Caco-2 (cell line): Measurements from ENCODE around the gene ATP6V1G3. TPM values are rescaled to one million over a fixed set of nuclear protein-coding genes. Genes with fewer than 3 reads are reported as not detected.

ENCODE experiments used
- BruUV-seq: library from RNA; stranded (reverse); fragments of 400-500 nt; replicated peaks from 2 replicates; lab custom pipeline; 2021; lab: Mats Ljungman, UMichigan
- CTCF ChIA-PET: fragments of 300-600 bp; sonication (Branson Sonifier 250); formaldehyde crosslinking; loops from one replicate; lab custom pipeline; 2022; ENCODE audit warnings: antibody characterized with exemption; lab: Charles Lee
- POLR2A ChIA-PET: fragments of 300-600 bp; sonication (Branson Sonifier 250); formaldehyde crosslinking; loops from one replicate; lab custom pipeline; 2022; ENCODE audit warnings: antibody characterized with exemption; lab: Charles Lee
- DNase-seq, 2 experiments: peaks; one replicate each; pipeline versions ENCODE4 v3.0.0 to v3.0.0-alpha.2; 2020 to 2022
- H3K27me3 ChIP-seq: replicated peaks from 2 replicates; pipeline ENCODE4 v1.6.0; 2011; ENCODE audit warnings: low read length; ENCODE audit not compliant: control insufficient read depth, insufficient read depth
- H3K36me3 ChIP-seq: 2 replicates; pipeline ENCODE4 v1.5.1; 2011; ENCODE audit warnings: low read length; ENCODE audit not compliant: control insufficient read depth, insufficient read depth
- H3K4me1 ChIP-seq: fragments of 250-450 bp; sonication (Bioruptor Pico); 2 replicates; pipeline ENCODE4 v1.5.1; 2020; ENCODE audit warnings: mild to moderate bottlenecking
- H3K4me3 ChIP-seq: 2 replicates; pipeline ENCODE4 v1.5.1; 2011; ENCODE audit warnings: low read depth, mild to moderate bottlenecking, control low read depth, low read length
- H3K9me3 ChIP-seq: fragments of 250-450 bp; sonication (Bioruptor Pico); 2 replicates; pipeline ENCODE4 v1.5.1; 2020; ENCODE audit warnings: mild to moderate bottlenecking, moderate library complexity
- H3K27ac Mint-ChIP-seq: one replicate; pipeline ENCODE4 v1.8.0; 2022; ENCODE audit warnings: mixed read lengths; ENCODE audit not compliant: unreplicated experiment
- H3K27me3 Mint-ChIP-seq: one replicate; pipeline ENCODE4 v1.8.0; 2022; ENCODE audit warnings: mixed read lengths; ENCODE audit not compliant: insufficient read depth, unreplicated experiment
- H3K36me3 Mint-ChIP-seq: one replicate; pipeline ENCODE4 v1.8.0; 2022; ENCODE audit warnings: mild to moderate bottlenecking, mixed read lengths; ENCODE audit not compliant: insufficient read depth, unreplicated experiment
- H3K4me1 Mint-ChIP-seq: one replicate; pipeline ENCODE4 v1.8.0; 2022; ENCODE audit warnings: low read depth, mixed read lengths; ENCODE audit not compliant: unreplicated experiment
- H3K4me3 Mint-ChIP-seq: one replicate; pipeline ENCODE4 v1.8.0; 2022; ENCODE audit warnings: mild to moderate bottlenecking, moderate library complexity, mixed read lengths; ENCODE audit not compliant: unreplicated experiment
- H3K9me3 Mint-ChIP-seq: one replicate; pipeline ENCODE4 v1.8.0; 2022; ENCODE audit warnings: mixed read lengths; ENCODE audit not compliant: unreplicated experiment
- CTCF ChIP-seq, 2 experiments: fragments of 200-600 bp in 1 of 2; IDR thresholded peaks; 1 replicate in 1 of 2; 2 replicates in 1 of 2; pipeline versions ENCODE4 v1.5.1 to v1.8.0; 2011 to 2022; ENCODE audit warnings: antibody characterized with exemption in 1 of 2, control low read depth in 1 of 2, inconsistent platforms in 1 of 2, low read depth in 1 of 2, low read length in 1 of 2, mild to moderate bottlenecking in 1 of 2, moderate library complexity in 1 of 2; ENCODE audit not compliant: insufficient read depth in 1 of 2, severe bottlenecking in 1 of 2, unreplicated experiment in 1 of 2
- intact Hi-C: fragments of 100-400 bp; cut with micrococcal nuclease; formaldehyde crosslinking; loops from one replicate; pipeline ENCODE4 v1.10.0; 2022; ENCODE audit not compliant: unreplicated experiment
- total RNA-seq: library from RNA; stranded (reverse); gene quantifications from 2 replicates; pipeline ENCODE4 v1.2.3, GENCODE V29; 2022

Gene ATP6V1G3
- total RNA-seq, 1 experiment from 2014 or later: 4.7 TPM

GRCh38 chr1:198491028-198491427 is 49.5 kb downstream of the ATP6V1G3 start:
- Mint-ChIP-seq H3K27me3 (no peaks in the 10 kb centered on the region), H3K4me1 (no peaks in the 10 kb centered on the region), H3K4me3 (no peak overlapping the region), H3K27ac (no peak overlapping the region), H3K9me3 (no peaks in the 10 kb centered on the region), H3K36me3 (no peaks in the 10 kb centered on the region)
- POLR2A ChIA-PET: no interaction called here
- CTCF ChIA-PET: no interaction called here
- Histone ChIP-seq H3K9me3 (no peaks in the 10 kb centered on the region), H3K36me3 (no peaks in the 10 kb centered on the region), H3K27me3 (no peaks in the 10 kb centered on the region), H3K4me3 (no peak overlapping the region), H3K4me1 (no peaks in the 10 kb centered on the region)
- no peak for DNase-seq
- BruUV-seq: no TSS peak
- intact Hi-C loops: no loop called here
- TF ChIP-seq CTCF (IDR thresholded peaks at IDR 0.05; ENCODE audit: insufficient read depth in 1 of 2, low read depth in 1 of 2, low read length in 1 of 2, severe bottlenecking in 1 of 2, unreplicated experiment in 1 of 2): no peak

DNA sequence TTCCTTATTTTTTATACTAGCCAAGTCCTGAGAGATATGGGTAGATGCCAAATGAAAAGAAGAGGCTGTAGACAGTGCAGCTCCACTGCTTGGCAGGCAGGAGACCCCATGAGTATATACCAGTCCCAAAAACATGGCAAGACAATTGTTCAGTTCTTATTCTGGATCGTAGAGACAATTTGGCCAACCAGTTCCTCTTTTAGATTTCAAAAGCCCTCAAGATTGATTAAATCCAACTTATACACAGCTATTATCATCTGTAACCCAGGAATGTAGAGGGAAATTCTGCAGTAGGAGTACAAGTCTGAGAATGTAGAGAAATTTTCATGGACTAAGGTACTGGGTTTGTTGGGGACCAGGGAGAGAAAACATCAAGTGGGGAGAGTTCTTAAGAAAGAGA is 50.3 kb downstream of the ATP6V1G3 start:
- Mint-ChIP-seq H3K4me3 (no peak overlapping the region), H3K27me3 (no peaks in the 10 kb centered on the region), H3K9me3 (no peaks in the 10 kb centered on the region), H3K4me1 (no peaks in the 10 kb centered on the region), H3K27ac (no peak overlapping the region), H3K36me3 (no peaks in the 10 kb centered on the region)
- Histone ChIP-seq H3K27me3 (no peaks in the 10 kb centered on the region), H3K36me3 (no peaks in the 10 kb centered on the region), H3K4me1 (no peaks in the 10 kb centered on the region), H3K4me3 (no peak overlapping the region), H3K9me3 (no peaks in the 10 kb centered on the region)
- no TSS peak for BruUV-seq
- no peak for DNase-seq
- TF ChIP-seq CTCF (IDR thresholded peaks at IDR 0.05; ENCODE audit: insufficient read depth in 1 of 2, low read depth in 1 of 2, low read length in 1 of 2, severe bottlenecking in 1 of 2, unreplicated experiment in 1 of 2): no peak
- CTCF ChIA-PET: no interaction called here
- intact Hi-C loops: no loop called here
- POLR2A ChIA-PET: no interaction called here

GRCh38 chr1:198486903-198487302 is 53.6 kb downstream of the ATP6V1G3 start:
- ChIA-PET CTCF (no interaction called here), POLR2A (no interaction called here)
- BruUV-seq: no TSS peak
- Histone ChIP-seq H3K4me1 (no peaks in the 10 kb centered on the region), H3K9me3 (no peaks in the 10 kb centered on the region), H3K36me3 (no peaks in the 10 kb centered on the region), H3K27me3 (no peaks in the 10 kb centered on the region), H3K4me3 (no peak overlapping the region)
- H3K4me3 Mint-ChIP-seq: no peak overlapping the region
- H3K27me3 Mint-ChIP-seq: no peaks in the 10 kb centered on the region
- no peak overlapping the region for H3K27ac Mint-ChIP-seq
- no peak for TF ChIP-seq CTCF (IDR thresholded peaks at IDR 0.05; ENCODE audit: insufficient read depth in 1 of 2, low read depth in 1 of 2, low read length in 1 of 2, severe bottlenecking in 1 of 2, unreplicated experiment in 1 of 2)
- no peak for DNase-seq
- intact Hi-C loops: no loop called here
- H3K36me3 Mint-ChIP-seq: no peaks in the 10 kb centered on the region
- H3K4me1 Mint-ChIP-seq: no peaks in the 10 kb centered on the region
- H3K9me3 Mint-ChIP-seq: no peaks in the 10 kb centered on the region
